PC-9 (cell line): ENCODE data around the gene EIF4A3.

Source experiments
- CTCF ChIP-seq: fragments of 200-600 bp; sonication (generic); conservative IDR thresholded peaks from 2 replicates; pipeline ENCODE4 v1.6.1; 2017; ENCODE audit warnings: mixed run types, antibody characterized with exemption, mild to moderate bottlenecking, moderate library complexity
- EZH2 ChIP-seq: fragments of 200-600 bp; sonication (generic); IDR thresholded peaks from 2 replicates; pipeline ENCODE4 v1.8.0; 2017; ENCODE audit warnings: antibody characterized with exemption, low read depth

- TF ChIP-seq CTCF (no peak), EZH2 (no peak)
These were observed 39.5 kb downstream of the EIF4A3 start for GRCh38 chr17:80107231-80108021.
